ENCODE measurements around the gene TPM3. TPM values are rescaled to one million over a fixed set of nuclear protein-coding genes. Genes with fewer than 3 reads are reported as not detected.
A peak's percentile ranks its signal among the peaks of the same experiment; 100 is the strongest.
"Not testable (repeated sequence)": the region's sequence is repeated elsewhere in the genome, so short reads cannot be mapped to it uniquely, and the experiment has no call there.

TPM3 gene
- total and polyA plus RNA-seq, 2 donors, result 304 to 315 TPM

- H3K9me3 ChIP-seq (ENCODE audit: control insufficient read depth in 2 of 2, insufficient read depth in 1 of 2, low read length in 1 of 2), result no peaks in the 10 kb centered on the region
- H3K27me3 ChIP-seq (ENCODE audit: control insufficient read depth in 2 of 2, insufficient read depth in 1 of 2, low read length in 1 of 2), result no peaks in the 10 kb centered on the region
- peak overlapping the region in 1 of 2 donors; percentile 28 for H3K27ac ChIP-seq (ENCODE audit: low read depth in 1 of 2, low read length in 1 of 2)
- H3K36me3 ChIP-seq (ENCODE audit: control insufficient read depth in 2 of 2, insufficient read depth in 2 of 2, low read length in 1 of 2), result peaks cover 11 to 35% of the 10 kb centered on the region in 2 donors
- no peak overlapping the region for H3K4me3 ChIP-seq (ENCODE audit: low read length in 2 of 2)
- 93% methylated on average over 3 of the region's 3 CpGs for WGBS
- DNase-seq (ENCODE audit: low read depth in 6 of 9, low spot score in 9 of 9), result no peak
- H3K4me1 ChIP-seq (ENCODE audit: control insufficient read depth in 2 of 2, insufficient read depth in 2 of 2, low read length in 2 of 2), result peaks cover 12 to 18% of the 10 kb centered on the region in 2 donors
These were observed 26.6 kb upstream of the TPM3 start for GRCh38 chr1:154218545-154218944.

DNA sequence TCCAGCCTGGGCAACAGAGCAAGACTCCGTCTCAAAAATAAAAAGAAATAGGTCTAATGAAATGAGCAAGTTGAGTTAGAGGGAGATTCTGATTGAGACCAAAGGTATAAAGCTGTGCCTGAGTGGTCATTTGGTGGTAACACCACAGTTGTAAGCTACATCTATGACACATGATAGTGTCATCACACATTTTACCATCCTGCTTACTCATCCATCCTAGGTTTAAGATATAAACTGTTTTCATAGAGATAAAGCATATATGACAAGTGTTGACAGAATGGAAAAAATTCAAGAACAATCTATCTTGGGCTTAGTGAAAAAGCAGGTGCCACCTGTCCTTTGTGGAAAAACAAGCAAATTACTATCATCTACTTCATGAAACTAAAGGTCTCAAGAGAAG, 21.4 kb upstream of the TPM3 start:
- H3K36me3 ChIP-seq (ENCODE audit: control insufficient read depth in 2 of 2, insufficient read depth in 2 of 2, low read length in 1 of 2), result peaks cover 51 to 69% of the 10 kb centered on the region in 2 donors
- no peak overlapping the region for H3K4me3 ChIP-seq (ENCODE audit: low read length in 2 of 2)
- no peaks in the 10 kb centered on the region for H3K4me1 ChIP-seq (ENCODE audit: control insufficient read depth in 2 of 2, insufficient read depth in 2 of 2, low read length in 2 of 2)
- no peak for DNase-seq (ENCODE audit: low read depth in 6 of 9, low spot score in 9 of 9)
- no peak overlapping the region for H3K27ac ChIP-seq (ENCODE audit: low read depth in 1 of 2, low read length in 1 of 2)
- no peaks in the 10 kb centered on the region for H3K27me3 ChIP-seq (ENCODE audit: control insufficient read depth in 2 of 2, insufficient read depth in 1 of 2, low read length in 1 of 2)
- 100% methylated on average over 1 of the region's 1 CpG for WGBS
- H3K9me3 ChIP-seq (ENCODE audit: control insufficient read depth in 2 of 2, insufficient read depth in 1 of 2, low read length in 1 of 2), result no peaks in the 10 kb centered on the region

DNA sequence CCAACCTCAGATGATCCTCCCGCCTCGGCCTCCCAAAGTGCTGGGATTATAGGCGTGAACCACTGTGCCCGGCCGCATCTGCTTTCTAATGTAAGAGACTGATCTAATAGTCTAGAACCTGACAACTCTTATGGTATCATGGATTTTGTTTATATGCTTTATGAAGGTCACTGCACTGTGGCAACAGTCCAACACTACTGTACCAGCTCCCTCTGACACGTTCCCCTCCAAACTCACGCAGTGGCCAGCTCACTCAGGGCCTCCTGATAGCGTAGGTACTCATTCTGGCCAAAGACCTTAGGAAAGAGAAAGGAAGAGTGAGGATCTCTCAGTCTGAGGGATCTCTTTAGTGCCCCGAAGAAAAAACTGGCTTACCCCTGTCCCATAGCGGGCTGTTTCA, 20.2 kb upstream of the TPM3 start:
- no peaks in the 10 kb centered on the region for H3K9me3 ChIP-seq (ENCODE audit: control insufficient read depth in 2 of 2, insufficient read depth in 1 of 2, low read length in 1 of 2)
- no peak overlapping the region for H3K4me3 ChIP-seq (ENCODE audit: low read length in 2 of 2)
- no peaks in the 10 kb centered on the region for H3K27me3 ChIP-seq (ENCODE audit: control insufficient read depth in 2 of 2, insufficient read depth in 1 of 2, low read length in 1 of 2)
- H3K4me1 ChIP-seq (ENCODE audit: control insufficient read depth in 2 of 2, insufficient read depth in 2 of 2, low read length in 2 of 2), result no peaks in the 10 kb centered on the region
- no peak overlapping the region for H3K27ac ChIP-seq (ENCODE audit: low read depth in 1 of 2, low read length in 1 of 2)
- H3K36me3 ChIP-seq (ENCODE audit: control insufficient read depth in 2 of 2, insufficient read depth in 2 of 2, low read length in 1 of 2), result peaks cover 61 to 68% of the 10 kb centered on the region in 2 donors
- DNase-seq (ENCODE audit: low read depth in 6 of 9, low spot score in 9 of 9), result no peak
- 99% methylated on average over 10 of the region's 10 CpGs for WGBS

DNA sequence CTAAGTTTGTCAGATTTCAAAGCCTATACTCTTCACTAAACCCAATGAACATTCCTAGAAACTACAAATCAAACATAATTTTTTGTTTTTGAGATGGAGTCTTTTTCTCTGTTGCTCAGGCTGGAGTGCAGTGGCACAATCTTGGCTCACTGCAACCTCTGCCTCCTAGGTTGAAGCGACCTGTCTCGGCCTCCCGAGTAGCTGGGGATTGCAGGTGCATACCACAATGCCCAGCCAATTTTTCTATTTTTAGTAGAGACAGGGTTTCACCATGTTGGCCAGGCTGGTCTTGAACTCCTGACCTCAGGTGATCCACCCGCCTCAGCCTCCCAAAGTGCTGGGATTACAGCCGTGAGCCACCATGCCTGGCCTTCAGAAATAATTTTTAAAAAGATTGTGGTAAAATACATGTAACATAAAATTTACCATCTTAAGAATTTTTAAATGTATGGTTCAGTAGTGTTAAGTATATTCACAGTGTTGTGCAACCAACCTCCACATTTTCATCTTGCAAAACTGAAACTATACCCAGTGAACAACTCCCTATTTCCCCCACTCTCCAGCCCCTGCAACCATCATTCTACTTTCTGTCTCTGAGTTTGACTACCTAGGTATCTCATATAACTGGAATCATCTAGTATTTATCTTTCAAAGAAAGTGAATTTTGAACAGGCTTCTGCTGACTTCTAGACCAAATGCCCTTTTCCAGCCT, 16.9 kb upstream of the TPM3 start:
- 96% methylated on average over 5 of the region's 5 CpGs for WGBS
- no peaks in the 10 kb centered on the region for H3K9me3 ChIP-seq (ENCODE audit: control insufficient read depth in 2 of 2, insufficient read depth in 1 of 2, low read length in 1 of 2)
- H3K27me3 ChIP-seq (ENCODE audit: control insufficient read depth in 2 of 2, insufficient read depth in 1 of 2, low read length in 1 of 2), result no peaks in the 10 kb centered on the region
- H3K27ac ChIP-seq (ENCODE audit: low read depth in 1 of 2, low read length in 1 of 2), result no peak overlapping the region
- H3K4me3 ChIP-seq (ENCODE audit: low read length in 2 of 2), result no peak overlapping the region
- no peaks in the 10 kb centered on the region for H3K4me1 ChIP-seq (ENCODE audit: control insufficient read depth in 2 of 2, insufficient read depth in 2 of 2, low read length in 2 of 2)
- no peak for DNase-seq (ENCODE audit: low read depth in 6 of 9, low spot score in 9 of 9)
- peaks cover 63 to 73% of the 10 kb centered on the region in 2 donors for H3K36me3 ChIP-seq (ENCODE audit: control insufficient read depth in 2 of 2, insufficient read depth in 2 of 2, low read length in 1 of 2)

- no peaks in the 10 kb centered on the region for H3K4me1 ChIP-seq (ENCODE audit: control insufficient read depth in 2 of 2, insufficient read depth in 2 of 2, low read length in 2 of 2)
- no peaks in the 10 kb centered on the region for H3K9me3 ChIP-seq (ENCODE audit: control insufficient read depth in 2 of 2, insufficient read depth in 1 of 2, low read length in 1 of 2)
- H3K27ac ChIP-seq (ENCODE audit: low read depth in 1 of 2, low read length in 1 of 2), result no peak overlapping the region
- H3K27me3 ChIP-seq (ENCODE audit: control insufficient read depth in 2 of 2, insufficient read depth in 1 of 2, low read length in 1 of 2), result no peaks in the 10 kb centered on the region
- peaks cover 47 to 58% of the 10 kb centered on the region in 2 donors for H3K36me3 ChIP-seq (ENCODE audit: control insufficient read depth in 2 of 2, insufficient read depth in 2 of 2, low read length in 1 of 2)
- WGBS, result 98% methylated on average over 9 of the region's 9 CpGs
- no peak overlapping the region for H3K4me3 ChIP-seq (ENCODE audit: low read length in 2 of 2)
- no peak for DNase-seq (ENCODE audit: low read depth in 6 of 9, low spot score in 9 of 9)
These were observed 15.4 kb upstream of the TPM3 start for GRCh38 chr1:154207262-154207661.

DNA sequence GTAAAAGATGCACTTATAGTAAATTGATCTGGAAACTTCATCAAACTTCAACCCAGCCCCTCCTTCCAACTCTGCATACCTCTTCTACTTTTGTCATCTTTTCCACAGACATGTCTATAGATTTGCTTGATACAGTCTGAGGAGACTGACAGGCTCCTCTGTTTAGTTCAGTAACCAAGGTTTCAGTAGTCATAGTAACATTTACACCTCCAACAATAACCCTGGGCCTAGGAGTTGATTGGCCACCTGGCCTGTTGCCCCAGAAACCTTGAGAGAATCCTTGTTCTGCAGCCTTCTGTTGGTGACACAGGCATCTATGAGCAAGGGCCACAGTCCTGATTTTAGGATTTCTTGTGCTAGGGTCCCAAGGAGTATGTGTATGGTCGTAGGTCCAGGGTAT, 14.3 kb upstream of the TPM3 start, which contains the start of gene CFAP141:
TSS of gene CFAP141 (minus strand) at position 138 of the 400 bp plus-strand sequence. CDS start at position 112, 26 bp downstream.
- WGBS, result 97% methylated on average over 1 of the region's 1 CpG
- H3K27ac ChIP-seq (ENCODE audit: low read depth in 1 of 2, low read length in 1 of 2), result no peak within 1 kb of the TSS
- no peak for DNase-seq (ENCODE audit: low read depth in 6 of 9, low spot score in 9 of 9)
- H3K36me3 ChIP-seq (ENCODE audit: control insufficient read depth in 2 of 2, insufficient read depth in 2 of 2, low read length in 1 of 2), result peaks cover 38 to 49% of the 10 kb centered on the region in 2 donors
- H3K27me3 ChIP-seq (ENCODE audit: control insufficient read depth in 2 of 2, insufficient read depth in 1 of 2, low read length in 1 of 2), result no peaks in the 10 kb centered on the region
- H3K4me1 ChIP-seq (ENCODE audit: control insufficient read depth in 2 of 2, insufficient read depth in 2 of 2, low read length in 2 of 2), result no peaks in the 10 kb centered on the region
- H3K9me3 ChIP-seq (ENCODE audit: control insufficient read depth in 2 of 2, insufficient read depth in 1 of 2, low read length in 1 of 2), result no peaks in the 10 kb centered on the region
- H3K4me3 ChIP-seq (ENCODE audit: low read length in 2 of 2), result no peak within 1 kb of the TSS

- not testable (repeated sequence) for H3K9me3 ChIP-seq (ENCODE audit: control insufficient read depth in 2 of 2, insufficient read depth in 1 of 2, low read length in 1 of 2)
- 98% methylated on average over 11 of the region's 11 CpGs for WGBS
- peaks cover 38 to 47% of the 10 kb centered on the region in 2 donors for H3K36me3 ChIP-seq (ENCODE audit: control insufficient read depth in 2 of 2, insufficient read depth in 2 of 2, low read length in 1 of 2)
These were observed 13.9 kb upstream of the TPM3 start for GRCh38 chr1:154205778-154206177.

GRCh38 chr1:154199563-154199879, 7.6 kb upstream of the TPM3 start:
- no peak for DNase-seq (ENCODE audit: low read depth in 6 of 9, low spot score in 9 of 9)
- 98% methylated on average over 3 of the region's 3 CpGs for WGBS
- H3K36me3 ChIP-seq (ENCODE audit: control insufficient read depth in 2 of 2, insufficient read depth in 2 of 2, low read length in 1 of 2), result no peaks in the 10 kb centered on the region
- no peaks in the 10 kb centered on the region for H3K27me3 ChIP-seq (ENCODE audit: control insufficient read depth in 2 of 2, insufficient read depth in 1 of 2, low read length in 1 of 2)
- no peaks in the 10 kb centered on the region for H3K4me1 ChIP-seq (ENCODE audit: control insufficient read depth in 2 of 2, insufficient read depth in 2 of 2, low read length in 2 of 2)
- H3K9me3 ChIP-seq (ENCODE audit: control insufficient read depth in 2 of 2, insufficient read depth in 1 of 2, low read length in 1 of 2), result no peaks in the 10 kb centered on the region
- no peak overlapping the region for H3K4me3 ChIP-seq (ENCODE audit: low read length in 2 of 2)
- H3K27ac ChIP-seq (ENCODE audit: low read depth in 1 of 2, low read length in 1 of 2), result no peak overlapping the region

More at GRCh38 chr1:154205778-154206177, 13.9 kb upstream of the TPM3 start:
- not testable (repeated sequence) for H3K27me3 ChIP-seq (ENCODE audit: control insufficient read depth in 2 of 2, insufficient read depth in 1 of 2, low read length in 1 of 2); H3K4me3 ChIP-seq (ENCODE audit: low read length in 2 of 2); H3K4me1 ChIP-seq (ENCODE audit: control insufficient read depth in 2 of 2, insufficient read depth in 2 of 2, low read length in 2 of 2); DNase-seq (ENCODE audit: low read depth in 6 of 9, low spot score in 9 of 9); H3K27ac ChIP-seq (ENCODE audit: low read depth in 1 of 2, low read length in 1 of 2)

- Histone ChIP-seq H3K36me3 (ENCODE audit: control insufficient read depth in 2 of 2, insufficient read depth in 2 of 2, low read length in 1 of 2) (no peaks in the 10 kb centered on the region), H3K27me3 (ENCODE audit: control insufficient read depth in 2 of 2, insufficient read depth in 1 of 2, low read length in 1 of 2) (peaks cover 0 to 1% of the 10 kb centered on the region in 2 donors), H3K4me3 (ENCODE audit: low read length in 2 of 2) (no peak overlapping the region), H3K27ac (ENCODE audit: low read depth in 1 of 2, low read length in 1 of 2) (peak overlapping the region in 1 of 2 donors; percentile 65), H3K9me3 (ENCODE audit: control insufficient read depth in 2 of 2, insufficient read depth in 1 of 2, low read length in 1 of 2) (no peaks in the 10 kb centered on the region), H3K4me1 (ENCODE audit: control insufficient read depth in 2 of 2, insufficient read depth in 2 of 2, low read length in 2 of 2) (no peaks in the 10 kb centered on the region)
- peak in 8 of 9 donors; percentile 42 to 80 (median 54) for DNase-seq (ENCODE audit: low read depth in 6 of 9, low spot score in 9 of 9)
- WGBS, result 17% methylated on average over 5 of the region's 5 CpGs
These were observed 7.1 kb upstream of the TPM3 start for GRCh38 chr1:154198756-154199562.

All from thymus (tissue), 11 donors.